Testis (tissue), 2 donors: ENCODE results near the gene C9orf152.

Experiments
- POLR2A ChIP-seq: fragments of 450-650 bp; IDR thresholded peaks from one replicate; pipeline ENCODE4 v1.6.1; 2017; ENCODE audit warnings: antibody characterized with exemption, mild to moderate bottlenecking, moderate library complexity
- TF ChIP-seq, protein P1 (sequence below), 3 experiments: fragments of 450-650 bp in 2 of 3; fragments of 200-600 bp in 1 of 3; sonication (generic) in 1 of 3; IDR thresholded peaks; one replicate each; pipeline ENCODE4 v1.5.1; 2016 to 2019; ENCODE audit warnings: antibody characterized with exemption in 3 of 3, mild to moderate bottlenecking in 2 of 3, moderate library complexity in 1 of 3

DNA sequence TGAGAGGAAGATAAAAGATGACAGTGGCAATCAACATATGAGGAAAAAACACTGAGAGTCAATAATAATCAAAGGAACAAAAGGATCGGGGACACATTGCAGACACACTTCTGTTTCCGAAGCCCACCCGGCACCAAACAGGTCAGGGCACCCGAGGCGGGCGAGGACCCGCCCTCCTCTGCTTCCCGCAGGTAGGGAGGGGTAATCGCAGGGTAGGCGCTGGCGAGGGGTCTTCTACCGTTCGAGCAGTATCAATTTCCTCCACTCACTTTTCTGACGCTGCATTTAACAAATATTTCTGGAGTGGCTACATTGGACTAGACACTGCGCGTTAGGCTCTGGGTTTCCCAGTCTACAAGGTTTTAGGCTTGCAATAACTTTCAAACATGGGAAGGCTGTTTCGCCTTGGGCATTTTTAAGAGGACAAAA lies 47.1 kb upstream of the C9orf152 start:
- TF ChIP-seq POLR2A = no peak
- TF ChIP-seq, protein P1, sequence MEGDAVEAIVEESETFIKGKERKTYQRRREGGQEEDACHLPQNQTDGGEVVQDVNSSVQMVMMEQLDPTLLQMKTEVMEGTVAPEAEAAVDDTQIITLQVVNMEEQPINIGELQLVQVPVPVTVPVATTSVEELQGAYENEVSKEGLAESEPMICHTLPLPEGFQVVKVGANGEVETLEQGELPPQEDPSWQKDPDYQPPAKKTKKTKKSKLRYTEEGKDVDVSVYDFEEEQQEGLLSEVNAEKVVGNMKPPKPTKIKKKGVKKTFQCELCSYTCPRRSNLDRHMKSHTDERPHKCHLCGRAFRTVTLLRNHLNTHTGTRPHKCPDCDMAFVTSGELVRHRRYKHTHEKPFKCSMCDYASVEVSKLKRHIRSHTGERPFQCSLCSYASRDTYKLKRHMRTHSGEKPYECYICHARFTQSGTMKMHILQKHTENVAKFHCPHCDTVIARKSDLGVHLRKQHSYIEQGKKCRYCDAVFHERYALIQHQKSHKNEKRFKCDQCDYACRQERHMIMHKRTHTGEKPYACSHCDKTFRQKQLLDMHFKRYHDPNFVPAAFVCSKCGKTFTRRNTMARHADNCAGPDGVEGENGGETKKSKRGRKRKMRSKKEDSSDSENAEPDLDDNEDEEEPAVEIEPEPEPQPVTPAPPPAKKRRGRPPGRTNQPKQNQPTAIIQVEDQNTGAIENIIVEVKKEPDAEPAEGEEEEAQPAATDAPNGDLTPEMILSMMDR (IDR thresholded peaks at IDR 0.05) = no peak
